B cell (primary cell): Measurements from ENCODE around the gene MAGEB1. TPM values are rescaled to one million over a fixed set of nuclear protein-coding genes. Genes with fewer than 3 reads are reported as not detected.

ENCODE experiments used
- ATAC-seq: fragments of 200-7000 bp; cut with Tn5 transposase; one replicate; pipeline ENCODE4 v1.10.0; 2021; ENCODE audit warnings: low read depth, mild to moderate bottlenecking, moderate number of reproducible peaks, moderate library complexity
- CTCF ChIA-PET: fragments of 350-600 bp; sonication (Branson Sonifier 250); formaldehyde crosslinking; loops from one replicate; lab custom pipeline; 2021; ENCODE audit warnings: antibody characterized with exemption, inconsistent platforms; lab: Charles Lee
- POLR2A ChIA-PET: fragments of 350-600 bp; sonication (Branson Sonifier 250); formaldehyde crosslinking; loops from one replicate; lab custom pipeline; 2021; ENCODE audit warnings: antibody characterized with exemption; lab: Charles Lee
- DNase-seq: peaks from one replicate; pipeline ENCODE4 v3.0.0; 2013
- H2AFZ ChIP-seq: 2 replicates; pipeline ENCODE4 v1.6.1; 2012; ENCODE audit warnings: mild to moderate bottlenecking, low read depth, low read length; ENCODE audit not compliant: insufficient read depth, poor library complexity, severe bottlenecking
- H3K27ac ChIP-seq, 2 donors: 1 replicate in 1 of 2; 2 replicates in 1 of 2; pipeline ENCODE4 v1.5.1; 2012 to 2013; ENCODE audit warnings: low read length in 2 of 2, mild to moderate bottlenecking in 2 of 2, moderate library complexity in 1 of 2
- H3K27me3 ChIP-seq, 4 experiments: fragments of 200-600 bp in 1 of 4; sonication (generic) in 1 of 4; replicated peaks in 1 of 4; 1 replicate in 2 of 4; 2 replicates in 2 of 4; pipeline versions ENCODE4 v1.6.1 to v1.7.0; 2013 to 2016; ENCODE audit warnings: low read length in 3 of 4, mild to moderate bottlenecking in 2 of 4, mixed read lengths in 1 of 4, moderate library complexity in 1 of 4; ENCODE audit not compliant: insufficient read depth in 4 of 4, control insufficient read depth in 3 of 4; ENCODE audit errors: control extremely low read depth in 1 of 4
- H3K36me3 ChIP-seq, 2 experiments: replicated peaks in 1 of 2; 1 replicate in 1 of 2; 2 replicates in 1 of 2; pipeline versions ENCODE4 v1.6.1 to v1.7.1; 2013; ENCODE audit warnings: low read length in 1 of 2; ENCODE audit not compliant: insufficient read depth in 2 of 2, control insufficient read depth in 1 of 2; ENCODE audit errors: control extremely low read depth in 1 of 2, extremely low read depth in 1 of 2
- H3K4me1 ChIP-seq, 2 donors: fragments of 200-600 bp in 1 of 2; sonication (generic) in 1 of 2; 1 replicate in 1 of 2; 2 replicates in 1 of 2; pipeline versions ENCODE4 v1.5.1 to v1.6.1; 2013 to 2017; ENCODE audit warnings: low read length in 2 of 2; ENCODE audit not compliant: control insufficient read depth in 2 of 2, insufficient read depth in 2 of 2
- H3K4me2 ChIP-seq: replicated peaks from 2 replicates; pipeline ENCODE3; 2012; ENCODE audit warnings: mild to moderate bottlenecking, low read depth, low read length; ENCODE audit not compliant: poor library complexity, severe bottlenecking
- H3K4me3 ChIP-seq, 5 experiments: fragments of 200-600 bp in 1 of 5; sonication (generic) in 1 of 5; 1 replicate in 3 of 5; 2 replicates in 2 of 5; pipeline versions ENCODE4 v1.5.1 to v1.7.0; 2011 to 2016; ENCODE audit warnings: low read length in 4 of 5, mild to moderate bottlenecking in 4 of 5, low read depth in 2 of 5, control low read depth in 1 of 5, moderate library complexity in 1 of 5; ENCODE audit not compliant: insufficient read depth in 1 of 5; ENCODE audit errors: control extremely low read depth in 1 of 5, extremely low read depth in 1 of 5
- H3K79me2 ChIP-seq: fragments of 200-600 bp; sonication (generic); one replicate; pipeline ENCODE4 v1.6.0; 2016; ENCODE audit warnings: low read length; ENCODE audit not compliant: control insufficient read depth, insufficient read depth
- H3K9ac ChIP-seq: fragments of 200-600 bp; sonication (generic); 2 replicates; pipeline ENCODE4 v1.6.1; 2017; ENCODE audit warnings: mild to moderate bottlenecking, low read length, moderate library complexity
- H3K9me3 ChIP-seq, 3 donors: one replicate each; pipeline versions ENCODE4 v1.6.1 to v1.7.1; 2013; ENCODE audit warnings: low read length in 2 of 3; ENCODE audit not compliant: control insufficient read depth in 2 of 3, insufficient read depth in 1 of 3; ENCODE audit errors: control extremely low read depth in 1 of 3
- H4K20me1 ChIP-seq: 2 replicates; pipeline ENCODE4 v1.6.0; 2012; ENCODE audit warnings: mild to moderate bottlenecking, low read length; ENCODE audit not compliant: insufficient read depth, control insufficient read depth, poor library complexity, severe bottlenecking
- H3K27ac Mint-ChIP-seq: one replicate; pipeline ENCODE4 v1.8.0; 2021; ENCODE audit warnings: mixed read lengths
- H3K27me3 Mint-ChIP-seq: one replicate; pipeline ENCODE4 v1.8.0; 2021; ENCODE audit warnings: mixed read lengths
- H3K4me1 Mint-ChIP-seq: one replicate; pipeline ENCODE4 v1.8.0; 2021; ENCODE audit warnings: mixed read lengths
- H3K4me3 Mint-ChIP-seq: one replicate; pipeline ENCODE4 v1.8.0; 2021; ENCODE audit warnings: mixed read lengths
- H3K9me3 Mint-ChIP-seq: one replicate; pipeline ENCODE4 v1.8.0; 2022; ENCODE audit warnings: mixed read lengths; ENCODE audit not compliant: insufficient read depth
- EZH2 ChIP-seq: IDR thresholded peaks from 2 replicates; pipeline ENCODE4 v1.6.1; 2012; ENCODE audit warnings: borderline replicate concordance, low read depth, mild to moderate bottlenecking, moderate library complexity, low read length; ENCODE audit not compliant: insufficient read depth, poor library complexity, severe bottlenecking
- WGBS: methylation state at CpG from one replicate; pipeline ENCODE4 v1.1.5; 2013; ENCODE audit warnings: missing lambda C conversion rate; ENCODE audit not compliant: insufficient coverage; 5-methylcytosine and 5-hydroxymethylcytosine counted together
- intact Hi-C: fragments of 100-400 bp; cut with micrococcal nuclease; formaldehyde crosslinking; loops from one replicate; pipeline ENCODE4 v1.10.0; 2022
- polyA minus RNA-seq: library from RNA; depleted of rRNA, polyadenylated mRNA; stranded (reverse); fragments of >200 nt; gene quantifications from 2 replicates; pipeline ENCODE4 v1.2.3, GENCODE V29; 2012
- polyA plus RNA-seq: library from polyadenylated mRNA; depleted of rRNA; stranded (reverse); fragments of >200 nt; gene quantifications from 2 replicates; pipeline ENCODE4 v1.2.3, GENCODE V29; 2012
- total RNA-seq, 2 donors: library from RNA; stranded (reverse); fragments of 120-200 nt in 1 of 2; gene quantifications; 1 replicate in 1 of 2; 2 replicates in 1 of 2; pipeline versions ENCODE4 v1.2.3 to v1.2.4, GENCODE V29; 2013 to 2022
- TF ChIP-seq, protein P1 (sequence below): fragments of 200-600 bp; IDR thresholded peaks from one replicate; pipeline ENCODE4 v1.8.0; 2022; ENCODE audit warnings: antibody characterized with exemption, mild to moderate bottlenecking

Gene MAGEB1, protein sequence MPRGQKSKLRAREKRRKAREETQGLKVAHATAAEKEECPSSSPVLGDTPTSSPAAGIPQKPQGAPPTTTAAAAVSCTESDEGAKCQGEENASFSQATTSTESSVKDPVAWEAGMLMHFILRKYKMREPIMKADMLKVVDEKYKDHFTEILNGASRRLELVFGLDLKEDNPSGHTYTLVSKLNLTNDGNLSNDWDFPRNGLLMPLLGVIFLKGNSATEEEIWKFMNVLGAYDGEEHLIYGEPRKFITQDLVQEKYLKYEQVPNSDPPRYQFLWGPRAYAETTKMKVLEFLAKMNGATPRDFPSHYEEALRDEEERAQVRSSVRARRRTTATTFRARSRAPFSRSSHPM
- total RNA-seq (not detected in 2 replicates), polyA plus RNA-seq (not detected in 2 replicates), polyA minus RNA-seq (not detected in 2 replicates)
- total RNA-seq (2013), result not detected

DNA sequence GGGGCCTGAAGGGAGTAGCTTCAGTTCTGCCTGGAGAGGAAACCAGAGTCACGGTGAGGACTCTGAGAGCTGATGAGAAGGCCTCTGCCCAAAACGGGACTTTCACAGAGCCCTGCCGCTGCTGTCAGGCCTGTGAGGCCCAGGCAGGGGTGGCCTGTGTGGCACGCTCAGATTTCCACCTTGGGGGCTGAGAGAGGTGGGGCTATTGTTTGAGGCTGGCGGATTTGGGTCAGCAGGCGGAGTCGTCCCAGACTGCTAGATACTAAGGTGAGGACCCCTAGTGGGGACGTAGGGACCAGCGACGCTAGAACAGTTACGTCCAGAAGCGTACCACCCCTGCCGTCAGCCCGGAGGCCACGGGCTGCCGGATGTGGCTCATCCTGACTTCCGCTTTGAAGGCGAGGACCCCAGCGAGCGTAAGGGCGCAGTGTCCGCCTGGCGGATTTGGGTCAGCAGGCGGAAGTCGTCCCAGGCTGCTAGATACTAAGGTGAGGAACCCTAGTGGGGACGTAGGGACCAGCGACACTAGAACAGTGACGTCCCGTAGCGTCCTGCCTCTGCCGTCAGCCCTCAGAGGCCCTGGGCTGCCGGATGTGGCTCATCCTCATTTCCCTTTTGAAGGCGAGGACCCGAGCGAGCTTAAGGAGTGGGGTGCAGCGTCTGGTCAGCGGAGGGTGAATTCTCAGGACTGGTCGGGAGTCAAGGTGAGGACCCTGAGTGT is at the start of gene MAGEB1:
Gene MAGEB1, plus strand, starts transcription at position 378 of the 721 bp plus-strand sequence. CDS start 3,348 bp downstream, outside the sequence.
- Histone ChIP-seq H3K4me2 (no peak within 1 kb of the TSS), H3K27me3 (no peaks in the 10 kb centered on the region), H2AFZ (no peak within 1 kb of the TSS), H3K4me1 (no peaks in the 10 kb centered on the region), H3K27ac (no peak within 1 kb of the TSS), H3K36me3 (no peaks in the 10 kb centered on the region), H3K4me3 (no peak within 1 kb of the TSS), H3K79me2 (no peaks in the 10 kb centered on the region), H3K9me3 (no peaks in the 10 kb centered on the region), H3K9ac (no peak within 1 kb of the TSS), H4K20me1 (no peaks in the 10 kb centered on the region)
- 96% methylated on average over 18 of the region's 38 CpGs for WGBS
- no peak for DNase-seq
- intact Hi-C loops, result no loop called here
- ChIA-PET POLR2A (no interaction called here), CTCF (no interaction called here)
- Mint-ChIP-seq H3K4me3 (no peak within 1 kb of the TSS), H3K27me3 (no peaks in the 10 kb centered on the region), H3K4me1 (no peaks in the 10 kb centered on the region), H3K27ac (no peak within 1 kb of the TSS), H3K9me3 (no peaks in the 10 kb centered on the region)
- no peak for TF ChIP-seq EZH2
- TF ChIP-seq, protein P1, sequence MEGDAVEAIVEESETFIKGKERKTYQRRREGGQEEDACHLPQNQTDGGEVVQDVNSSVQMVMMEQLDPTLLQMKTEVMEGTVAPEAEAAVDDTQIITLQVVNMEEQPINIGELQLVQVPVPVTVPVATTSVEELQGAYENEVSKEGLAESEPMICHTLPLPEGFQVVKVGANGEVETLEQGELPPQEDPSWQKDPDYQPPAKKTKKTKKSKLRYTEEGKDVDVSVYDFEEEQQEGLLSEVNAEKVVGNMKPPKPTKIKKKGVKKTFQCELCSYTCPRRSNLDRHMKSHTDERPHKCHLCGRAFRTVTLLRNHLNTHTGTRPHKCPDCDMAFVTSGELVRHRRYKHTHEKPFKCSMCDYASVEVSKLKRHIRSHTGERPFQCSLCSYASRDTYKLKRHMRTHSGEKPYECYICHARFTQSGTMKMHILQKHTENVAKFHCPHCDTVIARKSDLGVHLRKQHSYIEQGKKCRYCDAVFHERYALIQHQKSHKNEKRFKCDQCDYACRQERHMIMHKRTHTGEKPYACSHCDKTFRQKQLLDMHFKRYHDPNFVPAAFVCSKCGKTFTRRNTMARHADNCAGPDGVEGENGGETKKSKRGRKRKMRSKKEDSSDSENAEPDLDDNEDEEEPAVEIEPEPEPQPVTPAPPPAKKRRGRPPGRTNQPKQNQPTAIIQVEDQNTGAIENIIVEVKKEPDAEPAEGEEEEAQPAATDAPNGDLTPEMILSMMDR, result no peak
- ATAC-seq, result no peak

DNA sequence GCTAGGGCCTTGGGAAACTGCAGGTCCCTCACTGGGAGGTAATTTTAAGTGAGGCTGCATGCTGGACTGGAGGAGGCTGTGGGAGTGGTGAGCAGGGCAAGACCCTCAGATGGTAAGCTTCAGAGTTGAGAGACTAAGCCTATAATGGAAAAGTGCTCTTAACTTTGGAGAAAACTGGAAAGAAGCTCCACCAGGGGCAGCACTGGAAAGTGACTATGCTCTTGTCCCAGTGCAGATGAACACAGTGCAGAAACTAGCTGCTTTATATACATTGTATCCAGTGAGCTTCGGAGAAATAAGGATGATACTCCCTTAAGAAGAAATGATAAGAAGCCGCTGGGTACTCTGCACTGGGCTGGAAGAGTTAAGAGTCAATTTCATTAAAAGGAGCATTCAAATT is 34.8 kb upstream of the MAGEB1 start:
- WGBS, result no CpG with 5 or more reads among the region's 2 CpGs
- Histone ChIP-seq H3K4me2 (no peak overlapping the region), H3K4me1 (no peaks in the 10 kb centered on the region), H4K20me1 (no peaks in the 10 kb centered on the region), H3K36me3 (no peaks in the 10 kb centered on the region), H3K27ac (no peak overlapping the region), H2AFZ (no peak overlapping the region), H3K9ac (no peak overlapping the region), H3K27me3 (no peaks in the 10 kb centered on the region), H3K9me3 (no peaks in the 10 kb centered on the region), H3K79me2 (no peaks in the 10 kb centered on the region), H3K4me3 (no peak overlapping the region)
- intact Hi-C loops, result no loop called here
- ChIA-PET CTCF (no interaction called here), POLR2A (no interaction called here)
- Mint-ChIP-seq H3K27me3 (no peaks in the 10 kb centered on the region), H3K27ac (no peak overlapping the region), H3K4me3 (no peak overlapping the region), H3K9me3 (no peaks in the 10 kb centered on the region), H3K4me1 (no peaks in the 10 kb centered on the region)
- no peak for ATAC-seq
- DNase-seq, result no peak
- TF ChIP-seq, protein P1, result no peak
- TF ChIP-seq EZH2, result no peak
